M059J (cell line): ENCODE results near the gene NRF1. TPM values are rescaled to one million over a fixed set of nuclear protein-coding genes. Genes with fewer than 3 reads are reported as not detected.
"Not testable (repeated sequence)": the region's sequence is repeated elsewhere in the genome, so short reads cannot be mapped to it uniquely, and the experiment has no call there.

Experiments
- DNase-seq: peaks from one replicate; pipeline ENCODE4 v3.0.0-alpha.2; 2012; ENCODE audit warnings: low read depth
- total RNA-seq: library from RNA; depleted of rRNA; stranded (reverse); fragments of >200 nt; shearing (Covaris generic); gene quantifications from 2 replicates; pipeline ENCODE4 v1.2.3, GENCODE V29; 2014

Gene NRF1
- total RNA-seq, 1 experiment from 2014 or later, result 13.3 TPM

- no peak for DNase-seq
These were observed 37.7 kb downstream of the NRF1 start for GRCh38 chr7:129649128-129649690.

GRCh38 chr7:129650056-129650758, 38.7 kb downstream of the NRF1 start:
- no peak for DNase-seq

GRCh38 chr7:129652914-129653313, 41.4 kb downstream of the NRF1 start:
- DNase-seq, result no peak

GRCh38 chr7:129655811-129656210, 44.3 kb downstream of the NRF1 start:
- no peak for DNase-seq

GRCh38 chr7:129657363-129657762, 45.8 kb downstream of the NRF1 start:
- peak; percentile 47 for DNase-seq

- DNase-seq, result not testable (repeated sequence)
These were observed 48.4 kb downstream of the NRF1 start for GRCh38 chr7:129659907-129660306.

GRCh38 chr7:129661645-129662182, 50.2 kb downstream of the NRF1 start:
- no peak for DNase-seq

- DNase-seq, result not testable (repeated sequence)
These were observed 51.7 kb downstream of the NRF1 start for GRCh38 chr7:129663240-129663639.

- DNase-seq, result peak; percentile 81
These were observed 52.8 kb downstream of the NRF1 start for GRCh38 chr7:129664029-129665012.

- peak; percentile 99 for DNase-seq
These were observed 53.5 kb downstream of the NRF1 start for GRCh38 chr7:129665013-129665401.

- DNase-seq, result no peak
These were observed 55.6 kb downstream of the NRF1 start for GRCh38 chr7:129667116-129667515.

GRCh38 chr7:129667551-129667950, 56.0 kb downstream of the NRF1 start:
- DNase-seq, result no peak

GRCh38 chr7:129669901-129670300, 58.4 kb downstream of the NRF1 start:
- DNase-seq, result no peak

- DNase-seq, result peak; percentile 35
These were observed 59.1 kb downstream of the NRF1 start for GRCh38 chr7:129670656-129671055.

- DNase-seq, result no peak
These were observed 59.7 kb downstream of the NRF1 start for GRCh38 chr7:129671266-129671665.

- DNase-seq, result not testable (repeated sequence)
These were observed 63.0 kb downstream of the NRF1 start for GRCh38 chr7:129674475-129674874.

- DNase-seq, result no peak
These were observed 64.0 kb downstream of the NRF1 start for GRCh38 chr7:129675521-129675920.

GRCh38 chr7:129676017-129676897, 64.7 kb downstream of the NRF1 start:
- no peak for DNase-seq

- DNase-seq, result no peak
These were observed 66.3 kb downstream of the NRF1 start for GRCh38 chr7:129677796-129678195.

GRCh38 chr7:129678606-129679005, 67.1 kb downstream of the NRF1 start:
- DNase-seq, result no peak

GRCh38 chr7:129680400-129680799, 68.9 kb downstream of the NRF1 start:
- no peak for DNase-seq
